Smooth muscle cell (in vitro differentiated cells): ENCODE measurements around the gene KIAA1328. TPM values are rescaled to one million over a fixed set of nuclear protein-coding genes. Genes with fewer than 3 reads are reported as not detected.

Experiments
- DNase-seq: peaks from one replicate; lab custom pipeline; 2025; ENCODE audit not compliant: unreplicated experiment; lab: John Stamatoyannopoulos, UW
- H2AFZ ChIP-seq: fragments of 200-600 bp; sonication (generic); 2 replicates; pipeline ENCODE4 v1.6.0; 2016; ENCODE audit warnings: antibody characterized with exemption, low read depth, mild to moderate bottlenecking
- H3F3A ChIP-seq: fragments of 200-600 bp; sonication (generic); 2 replicates; pipeline ENCODE4 v1.6.0; 2017; ENCODE audit warnings: antibody characterized with exemption, low read depth
- H3K27ac ChIP-seq: fragments of 200-600 bp; sonication (generic); 2 replicates; pipeline ENCODE4 v1.5.1; 2016; ENCODE audit warnings: low read depth, mild to moderate bottlenecking
- H3K27me3 ChIP-seq: fragments of 200-600 bp; sonication (generic); 2 replicates; pipeline ENCODE4 v1.6.1; 2016; ENCODE audit warnings: low read depth, mild to moderate bottlenecking
- H3K36me3 ChIP-seq: fragments of 200-600 bp; sonication (generic); 2 replicates; pipeline ENCODE4 v1.5.1; 2016; ENCODE audit warnings: low read depth
- H3K4me1 ChIP-seq: fragments of 200-600 bp; sonication (generic); 2 replicates; pipeline ENCODE4 v1.5.1; 2016; ENCODE audit warnings: low read depth
- H3K4me2 ChIP-seq: fragments of 200-600 bp; sonication (generic); 2 replicates; pipeline ENCODE4 v1.6.0; 2016; ENCODE audit warnings: mild to moderate bottlenecking
- H3K4me3 ChIP-seq: fragments of 200-600 bp; sonication (generic); 2 replicates; pipeline ENCODE4 v1.5.1; 2016; ENCODE audit warnings: mild to moderate bottlenecking
- H3K79me2 ChIP-seq: fragments of 200-600 bp; sonication (generic); 2 replicates; pipeline ENCODE4 v1.6.0; 2016; ENCODE audit warnings: low read depth, mild to moderate bottlenecking
- H3K9ac ChIP-seq: fragments of 200-600 bp; sonication (generic); 2 replicates; pipeline ENCODE4 v1.6.0; 2016; ENCODE audit warnings: low read depth
- H3K9me3 ChIP-seq: fragments of 200-600 bp; sonication (generic); replicated peaks from 2 replicates; pipeline ENCODE4 v1.5.1; 2016; ENCODE audit warnings: low read depth
- H4K20me1 ChIP-seq: fragments of 200-600 bp; sonication (generic); 2 replicates; pipeline ENCODE4 v1.6.0; 2016; ENCODE audit warnings: low read depth
- WGBS: methylation state at CpG from one replicate; pipeline ENCODE4 v1.1.7; 2016; ENCODE audit warnings: low lambda C conversion rate; 5-methylcytosine and 5-hydroxymethylcytosine counted together
- polyA plus RNA-seq: library from polyadenylated mRNA; unstranded; fragments of >200 nt; fragmentation: Nextera tagmentation; extraction: Ambion mirVana; gene quantifications from 2 replicates; pipeline ENCODE4 v1.2.1, GENCODE V29; 2016
- total RNA-seq: library from RNA; depleted of rRNA; stranded (reverse); fragments of >200 nt; gene quantifications from 2 replicates; pipeline ENCODE4 v1.2.3, GENCODE V29; 2014
- TF ChIP-seq, protein P1 (sequence below): fragments of 200-600 bp; sonication (generic); IDR thresholded peaks from 2 replicates; pipeline ENCODE4 v1.5.1; 2017; ENCODE audit warnings: borderline replicate concordance, mild to moderate bottlenecking, antibody characterized with exemption; ENCODE audit not compliant: insufficient read depth, poor library complexity, severe bottlenecking

The KIAA1328 gene
- total and polyA plus RNA-seq, 2 experiments from 2014 or later = 2.2 to 11.7 TPM

DNA sequence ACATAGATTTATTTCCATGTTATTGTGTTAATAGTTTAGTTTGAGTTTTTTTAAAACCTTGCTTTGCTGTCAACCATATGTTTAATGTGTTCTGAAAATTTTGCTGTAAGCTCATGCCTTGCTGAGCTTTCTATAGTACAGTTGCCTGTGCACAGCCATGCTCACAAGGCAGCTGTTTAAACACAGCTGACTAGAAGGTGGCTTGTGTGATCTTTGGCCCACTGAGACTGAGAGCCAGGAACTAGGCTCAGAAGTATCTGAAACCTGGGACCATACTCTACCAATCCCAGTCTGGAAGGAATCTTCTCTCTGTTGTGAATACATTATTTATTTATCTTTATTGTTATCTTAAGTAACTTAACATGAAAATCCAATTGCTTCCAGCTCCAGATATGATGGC is 350.5 kb downstream of the KIAA1328 start:
- Histone ChIP-seq H3K9me3 (no peaks in the 10 kb centered on the region), H3K79me2 (no peaks in the 10 kb centered on the region), H3K36me3 (no peaks in the 10 kb centered on the region), H4K20me1 (no peaks in the 10 kb centered on the region), H3F3A (no peaks in the 10 kb centered on the region), H3K9ac (no peak overlapping the region), H3K27me3 (no peaks in the 10 kb centered on the region), H3K4me3 (no peak overlapping the region), H3K4me2 (no peak overlapping the region), H3K4me1 (peaks cover 24% of the 10 kb centered on the region), H3K27ac (no peak overlapping the region), H2AFZ (no peak overlapping the region)
- TF ChIP-seq, protein P1, sequence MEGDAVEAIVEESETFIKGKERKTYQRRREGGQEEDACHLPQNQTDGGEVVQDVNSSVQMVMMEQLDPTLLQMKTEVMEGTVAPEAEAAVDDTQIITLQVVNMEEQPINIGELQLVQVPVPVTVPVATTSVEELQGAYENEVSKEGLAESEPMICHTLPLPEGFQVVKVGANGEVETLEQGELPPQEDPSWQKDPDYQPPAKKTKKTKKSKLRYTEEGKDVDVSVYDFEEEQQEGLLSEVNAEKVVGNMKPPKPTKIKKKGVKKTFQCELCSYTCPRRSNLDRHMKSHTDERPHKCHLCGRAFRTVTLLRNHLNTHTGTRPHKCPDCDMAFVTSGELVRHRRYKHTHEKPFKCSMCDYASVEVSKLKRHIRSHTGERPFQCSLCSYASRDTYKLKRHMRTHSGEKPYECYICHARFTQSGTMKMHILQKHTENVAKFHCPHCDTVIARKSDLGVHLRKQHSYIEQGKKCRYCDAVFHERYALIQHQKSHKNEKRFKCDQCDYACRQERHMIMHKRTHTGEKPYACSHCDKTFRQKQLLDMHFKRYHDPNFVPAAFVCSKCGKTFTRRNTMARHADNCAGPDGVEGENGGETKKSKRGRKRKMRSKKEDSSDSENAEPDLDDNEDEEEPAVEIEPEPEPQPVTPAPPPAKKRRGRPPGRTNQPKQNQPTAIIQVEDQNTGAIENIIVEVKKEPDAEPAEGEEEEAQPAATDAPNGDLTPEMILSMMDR = no peak
- no peak for DNase-seq

DNA sequence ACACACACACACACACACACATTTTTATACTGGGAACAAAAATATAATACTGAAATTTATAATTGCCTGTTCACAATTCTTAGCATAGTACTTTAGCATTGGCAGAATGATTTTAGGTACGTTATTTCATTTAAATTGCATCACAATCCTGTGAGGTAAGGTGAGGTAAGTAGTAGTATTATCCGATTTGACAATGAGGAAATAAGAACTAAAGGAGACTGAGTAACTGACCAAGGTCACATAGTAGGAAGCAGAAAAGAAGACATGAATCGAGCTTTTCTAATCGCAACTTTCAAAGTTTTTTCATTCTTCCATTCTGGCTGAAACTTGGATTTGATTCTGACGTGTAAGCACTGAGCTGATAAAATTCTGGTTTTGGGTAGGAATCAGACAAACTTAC is 351.2 kb downstream of the KIAA1328 start:
- H3K27ac ChIP-seq = no peak overlapping the region
- TF ChIP-seq, protein P1 = no peak
- H3K4me2 ChIP-seq = no peak overlapping the region
- H3K36me3 ChIP-seq = no peaks in the 10 kb centered on the region
- no peaks in the 10 kb centered on the region for H3K27me3 ChIP-seq
- WGBS = 95% methylated on average over 5 of the region's 5 CpGs
- H3K79me2 ChIP-seq = no peaks in the 10 kb centered on the region
- H3F3A ChIP-seq = no peaks in the 10 kb centered on the region
- DNase-seq = no peak
- H3K4me3 ChIP-seq = no peak overlapping the region
- no peaks in the 10 kb centered on the region for H4K20me1 ChIP-seq
- no peak overlapping the region for H3K9ac ChIP-seq
- no peaks in the 10 kb centered on the region for H3K9me3 ChIP-seq
- no peak overlapping the region for H2AFZ ChIP-seq
- peaks cover 24% of the 10 kb centered on the region for H3K4me1 ChIP-seq

DNA sequence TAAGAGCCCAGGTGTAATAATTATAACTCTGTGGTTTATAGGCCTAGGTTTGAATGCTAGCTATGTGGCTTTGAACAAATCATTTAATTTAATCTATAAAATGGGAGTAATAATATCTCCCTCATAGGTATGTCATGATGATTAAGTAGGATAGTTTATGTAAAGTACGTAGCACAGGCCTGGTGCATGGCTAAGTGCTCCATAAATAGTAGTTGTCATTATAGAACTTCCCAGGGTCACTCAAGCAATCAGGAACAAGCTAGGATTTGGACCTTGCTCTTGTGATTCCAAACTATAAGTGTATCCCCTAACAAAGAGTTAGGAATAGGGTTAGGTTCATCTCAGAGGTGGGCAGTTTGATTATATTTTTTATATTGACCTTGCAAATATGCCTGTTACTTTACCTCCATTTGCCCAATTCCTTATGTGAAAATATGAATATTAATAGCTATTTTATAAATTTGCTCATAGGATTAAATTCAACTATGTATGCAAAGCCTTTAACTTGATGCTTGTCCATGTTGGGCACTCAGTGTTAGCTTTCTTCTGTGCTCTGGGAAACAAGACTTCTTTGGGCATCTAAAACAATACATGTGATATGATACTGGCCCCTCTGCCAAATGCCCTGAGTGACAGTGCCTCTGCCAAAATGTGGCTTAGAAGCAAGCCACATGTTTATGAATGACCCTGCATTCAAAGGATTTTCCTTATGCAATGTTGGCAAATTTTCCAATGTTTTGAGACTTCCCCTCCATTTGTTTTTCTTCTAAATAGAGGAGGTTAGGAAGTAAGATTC is 353.6 kb downstream of the KIAA1328 start:
- no peaks in the 10 kb centered on the region for H3K79me2 ChIP-seq
- TF ChIP-seq, protein P1 = no peak
- no peak overlapping the region for H2AFZ ChIP-seq
- no peak overlapping the region for H3K4me3 ChIP-seq
- no peak for DNase-seq
- H3K4me1 ChIP-seq = peaks cover 4% of the 10 kb centered on the region
- no peaks in the 10 kb centered on the region for H3K27me3 ChIP-seq
- H3K9ac ChIP-seq = no peak overlapping the region
- H3K27ac ChIP-seq = no peak overlapping the region
- H3K9me3 ChIP-seq = no peaks in the 10 kb centered on the region
- H3K36me3 ChIP-seq = no peaks in the 10 kb centered on the region
- WGBS = 100% methylated on average over 1 of the region's 1 CpG
- H4K20me1 ChIP-seq = no peaks in the 10 kb centered on the region
- no peak overlapping the region for H3K4me2 ChIP-seq
- no peaks in the 10 kb centered on the region for H3F3A ChIP-seq
